Fibroblast of lung (primary cell): ENCODE results near the gene TOPAZ1.

Experiments used
- EZH2 ChIP-seq: IDR thresholded peaks from 2 replicates; pipeline ENCODE4 v1.5.1; 2012; ENCODE audit warnings: low read length, control low read depth, mild to moderate bottlenecking; ENCODE audit errors: missing control alignments
- TF ChIP-seq, protein P1 (sequence below), 2 donors: IDR thresholded peaks in 1 of 2; conservative IDR thresholded peaks in 1 of 2; 1 replicate in 1 of 2; 2 replicates in 1 of 2; pipeline ENCODE4 v1.5.1; 2011 to 2012; ENCODE audit warnings: low read length in 2 of 2, control low read depth in 1 of 2, inconsistent platforms in 1 of 2, low read depth in 1 of 2, mild to moderate bottlenecking in 1 of 2

DNA sequence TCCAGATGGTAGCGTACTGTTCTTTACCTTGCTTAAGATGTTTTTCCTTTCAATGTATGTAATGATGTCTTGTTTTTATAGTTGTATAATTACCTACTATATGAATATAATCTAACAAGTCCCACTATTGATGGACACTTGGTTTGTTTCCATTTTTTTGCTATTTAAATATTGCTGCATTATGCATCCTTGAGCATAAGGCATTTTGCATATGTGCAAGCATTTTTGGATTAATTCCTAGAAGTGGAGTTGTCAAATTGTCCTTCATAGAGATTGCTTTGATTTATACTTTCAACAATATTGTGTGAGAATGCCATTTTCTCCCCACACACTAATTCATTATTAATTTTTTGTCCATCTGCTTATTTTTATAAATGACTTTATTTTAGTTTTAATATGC lies 17.7 kb downstream of the TOPAZ1 start:
- TF ChIP-seq, protein P1, sequence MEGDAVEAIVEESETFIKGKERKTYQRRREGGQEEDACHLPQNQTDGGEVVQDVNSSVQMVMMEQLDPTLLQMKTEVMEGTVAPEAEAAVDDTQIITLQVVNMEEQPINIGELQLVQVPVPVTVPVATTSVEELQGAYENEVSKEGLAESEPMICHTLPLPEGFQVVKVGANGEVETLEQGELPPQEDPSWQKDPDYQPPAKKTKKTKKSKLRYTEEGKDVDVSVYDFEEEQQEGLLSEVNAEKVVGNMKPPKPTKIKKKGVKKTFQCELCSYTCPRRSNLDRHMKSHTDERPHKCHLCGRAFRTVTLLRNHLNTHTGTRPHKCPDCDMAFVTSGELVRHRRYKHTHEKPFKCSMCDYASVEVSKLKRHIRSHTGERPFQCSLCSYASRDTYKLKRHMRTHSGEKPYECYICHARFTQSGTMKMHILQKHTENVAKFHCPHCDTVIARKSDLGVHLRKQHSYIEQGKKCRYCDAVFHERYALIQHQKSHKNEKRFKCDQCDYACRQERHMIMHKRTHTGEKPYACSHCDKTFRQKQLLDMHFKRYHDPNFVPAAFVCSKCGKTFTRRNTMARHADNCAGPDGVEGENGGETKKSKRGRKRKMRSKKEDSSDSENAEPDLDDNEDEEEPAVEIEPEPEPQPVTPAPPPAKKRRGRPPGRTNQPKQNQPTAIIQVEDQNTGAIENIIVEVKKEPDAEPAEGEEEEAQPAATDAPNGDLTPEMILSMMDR (conservative IDR thresholded peaks at IDR 0.05 in 1 of 2, IDR thresholded peaks at IDR 0.05 in 1 of 2; ENCODE audit: low read depth in 1 of 2, low read length in 2 of 2) = no peak
- no peak for TF ChIP-seq EZH2
